SK-N-SH (cell line): Measurements from ENCODE around the gene SFT2D1. TPM values are rescaled to one million over a fixed set of nuclear protein-coding genes. Genes with fewer than 3 reads are reported as not detected.

ENCODE experiments used
- CTCF ChIA-PET: fragments of 300-600, 350-600 bp; formaldehyde crosslinking; extraction: SDS; loops from one replicate; lab custom pipeline; 2021; lab: Yijun Ruan, JAX
- POLR2A ChIA-PET: fragments of 350-600 bp; sonication (Branson Sonifier 250); formaldehyde crosslinking; extraction: SDS; loops from one replicate; lab custom pipeline; 2020; ENCODE audit warnings: antibody characterized with exemption, inconsistent platforms; lab: Yijun Ruan, JAX
- DNase-seq: peaks from one replicate; pipeline ENCODE4 v3.0.0; 2012
- H2AFZ ChIP-seq: fragments of 200-600 bp; sonication (generic); 2 replicates; pipeline ENCODE4 v1.8.1; 2016; ENCODE audit warnings: antibody characterized with exemption, mild to moderate bottlenecking, low read depth
- H3F3A ChIP-seq: fragments of 200-600 bp; sonication (generic); replicated peaks from 2 replicates; pipeline ENCODE3; 2016; ENCODE audit warnings: antibody characterized with exemption, mild to moderate bottlenecking; ENCODE audit not compliant: insufficient read depth
- H3K27ac ChIP-seq, 2 experiments: fragments of 200-500 bp in 1 of 2; fragments of 200-600 bp in 1 of 2; sonication (Bioruptor generic) in 1 of 2; sonication (generic), shearing (Covaris generic) in 1 of 2; 2 replicates each; pipeline versions ENCODE4 v1.5.1 to v1.6.1; 2014 to 2016; ENCODE audit warnings: low read depth in 2 of 2, inconsistent platforms in 1 of 2, low read length in 1 of 2, mild to moderate bottlenecking in 1 of 2, mixed read lengths in 1 of 2
- H3K27me3 ChIP-seq: fragments of 200-600 bp; sonication (generic), shearing (Covaris generic); 2 replicates; pipeline ENCODE4 v1.6.1; 2016; ENCODE audit warnings: mixed run types; ENCODE audit not compliant: insufficient read depth
- H3K36me3 ChIP-seq, 2 experiments: fragments of 200-500 bp in 1 of 2; fragments of 200-600 bp in 1 of 2; sonication (Bioruptor generic) in 1 of 2; sonication (generic) in 1 of 2; replicated peaks in 1 of 2; 2 replicates each; pipeline versions ENCODE3 to v1.5.1; 2014 to 2016; ENCODE audit warnings: low read length in 1 of 2, mild to moderate bottlenecking in 1 of 2; ENCODE audit not compliant: insufficient read depth in 2 of 2, control insufficient read depth in 1 of 2
- H3K4me1 ChIP-seq, 2 experiments: fragments of 200-500 bp in 1 of 2; fragments of 200-600 bp in 1 of 2; sonication (Bioruptor generic) in 1 of 2; sonication (generic), shearing (Covaris generic) in 1 of 2; 2 replicates each; pipeline versions ENCODE4 v1.5.1 to v1.6.1; 2014 to 2016; ENCODE audit warnings: low read depth in 1 of 2, low read length in 1 of 2, mixed run types in 1 of 2; ENCODE audit not compliant: insufficient read depth in 2 of 2, control insufficient read depth in 1 of 2
- H3K4me2 ChIP-seq: fragments of 200-600 bp; sonication (generic), shearing (Covaris generic); 2 replicates; pipeline ENCODE4 v1.6.1; 2017; ENCODE audit warnings: mixed run types
- H3K4me3 ChIP-seq, 2 experiments: fragments of 200-500 bp in 1 of 2; fragments of 200-600 bp in 1 of 2; sonication (Bioruptor generic) in 1 of 2; sonication (generic), shearing (Covaris generic) in 1 of 2; 2 replicates each; pipeline versions ENCODE4 v1.5.1 to v1.8.1; 2014 to 2016; ENCODE audit warnings: low read depth in 2 of 2, inconsistent platforms in 1 of 2, low read length in 1 of 2, mild to moderate bottlenecking in 1 of 2, mixed read lengths in 1 of 2, moderate library complexity in 1 of 2
- H3K79me2 ChIP-seq: fragments of 200-600 bp; sonication (generic); 2 replicates; pipeline ENCODE4 v1.8.1; 2017; ENCODE audit warnings: mild to moderate bottlenecking; ENCODE audit not compliant: insufficient read depth
- H3K9ac ChIP-seq: fragments of 200-600 bp; sonication (generic); 2 replicates; pipeline ENCODE4 v1.6.1; 2017; ENCODE audit warnings: mixed run types
- H3K9me2 ChIP-seq: fragments of 200-600 bp; sonication (generic); 2 replicates; pipeline ENCODE4 v1.6.1; 2017; ENCODE audit warnings: mixed run types
- H3K9me3 ChIP-seq: fragments of 200-600 bp; sonication (generic); 2 replicates; pipeline ENCODE4 v1.6.1; 2017; ENCODE audit warnings: mixed run types, mild to moderate bottlenecking, moderate library complexity
- H4K20me1 ChIP-seq: fragments of 200-600 bp; sonication (generic); 2 replicates; pipeline ENCODE4 v1.6.1; 2017; ENCODE audit warnings: mild to moderate bottlenecking, mixed run types; ENCODE audit not compliant: insufficient read depth
- CHD2 ChIP-seq: fragments of 150-350 bp; IDR thresholded peaks from 2 replicates; pipeline ENCODE4 v1.6.1; 2018; ENCODE audit warnings: low read length; ENCODE audit not compliant: partially characterized antibody
- ELF1 ChIP-seq: IDR thresholded peaks from 2 replicates; pipeline ENCODE4 v1.4.0; 2012
- EP300 ChIP-seq, 2 experiments: IDR thresholded peaks; 2 replicates each; pipeline versions ENCODE4 v1.4.0 to v1.6.1; 2012; ENCODE audit warnings: borderline replicate concordance in 1 of 2, low read depth in 1 of 2, low read length in 1 of 2
- EZH2phosphoT487 ChIP-seq: fragments of 200-600 bp; sonication (generic); IDR thresholded peaks from 2 replicates; pipeline ENCODE4 v1.6.1; 2017; ENCODE audit warnings: low read depth, mixed run types, mild to moderate bottlenecking, antibody characterized with exemption, moderate library complexity, borderline replicate concordance
- FOXJ3 ChIP-seq: sonication (generic); formaldehyde crosslinking; IDR thresholded peaks from 2 replicates; pipeline ENCODE4 v1.5.1; 2020; ENCODE audit warnings: mild to moderate bottlenecking, missing genetic modification reagents
- FOXM1 ChIP-seq: IDR thresholded peaks from 2 replicates; pipeline ENCODE4 v1.4.0; 2012; ENCODE audit warnings: low read depth, mild to moderate bottlenecking
- GABPA ChIP-seq: IDR thresholded peaks from 2 replicates; pipeline ENCODE4 v1.4.0; 2012; ENCODE audit warnings: low read depth, mild to moderate bottlenecking
- GATA2 ChIP-seq: sonication (generic); formaldehyde crosslinking; IDR thresholded peaks from 2 replicates; pipeline ENCODE4 v1.5.0; 2020; ENCODE audit warnings: mild to moderate bottlenecking, missing genetic modification reagents
- MAX ChIP-seq: IDR thresholded peaks from 2 replicates; pipeline ENCODE4 v1.4.0; 2012; ENCODE audit warnings: low read depth
- NFIC ChIP-seq: IDR thresholded peaks from 2 replicates; pipeline ENCODE4 v1.4.0; 2012; ENCODE audit warnings: borderline replicate concordance
- NRF1 ChIP-seq: IDR thresholded peaks from 2 replicates; pipeline ENCODE4 v1.6.1; 2012; ENCODE audit warnings: low read depth, mild to moderate bottlenecking, low read length
- RAD21 ChIP-seq: IDR thresholded peaks from 2 replicates; pipeline ENCODE4 v1.6.1; 2012; ENCODE audit warnings: mild to moderate bottlenecking, low read length
- RCOR1 ChIP-seq: fragments of 150-350 bp; IDR thresholded peaks from 2 replicates; pipeline ENCODE4 v1.6.1; 2017; ENCODE audit warnings: antibody characterized with exemption, low read length
- RFX5 ChIP-seq: IDR thresholded peaks from 2 replicates; pipeline ENCODE4 v1.6.1; 2012; ENCODE audit warnings: mild to moderate bottlenecking, improper control_type of control experiment, low read length
- TEAD4 ChIP-seq: IDR thresholded peaks from 2 replicates; pipeline ENCODE4 v1.4.0; 2012; ENCODE audit warnings: mild to moderate bottlenecking, borderline replicate concordance; ENCODE audit not compliant: insufficient read depth
- WGBS: methylation state at CpG from one replicate; pipeline ENCODE4 v1.1.6; 2017; ENCODE audit warnings: low lambda C conversion rate; 5-methylcytosine and 5-hydroxymethylcytosine counted together
- polyA plus RNA-seq, 3 experiments: library from polyadenylated mRNA; depleted of rRNA; stranded (reverse); fragments of >200 nt; gene quantifications; 2 replicates each; pipeline ENCODE4 v1.2.3, GENCODE V29; 2012
- TF ChIP-seq, protein P1 (sequence below): fragments of 150-350 bp; IDR thresholded peaks from 2 replicates; pipeline ENCODE4 v1.6.1; 2016; ENCODE audit warnings: mild to moderate bottlenecking, low read depth, low read length
- TF ChIP-seq, protein P2 (sequence below): fragments of 200-600 bp; sonication (generic); IDR thresholded peaks from 2 replicates; pipeline ENCODE4 v1.6.1; 2017; ENCODE audit warnings: antibody characterized with exemption, mild to moderate bottlenecking, moderate library complexity

SFT2D1 gene
- polyA plus RNA-seq, 1 of the 3 experiments (the other 2 are of a cell fraction), result 131 TPM

- Histone ChIP-seq H3K9ac (no peak overlapping the region), H3K9me3 (no peaks in the 10 kb centered on the region), H3K9me2 (no peaks in the 10 kb centered on the region), H4K20me1 (peaks cover 81% of the 10 kb centered on the region), H3K4me1 (peaks cover 0 to 12% of the 10 kb centered on the region in 2 experiments; a peak in 2 of 4 replicates), H2AFZ (no peak overlapping the region), H3F3A (no peaks in the 10 kb centered on the region), H3K36me3 (peaks cover 3 to 24% of the 10 kb centered on the region in 2 experiments), H3K27me3 (no peaks in the 10 kb centered on the region), H3K4me3 (no peak overlapping the region), H3K79me2 (peaks cover 99% of the 10 kb centered on the region), H3K4me2 (no peak overlapping the region), H3K27ac (no peak overlapping the region)
- no peak for DNase-seq
- 84% methylated on average over 11 of the region's 11 CpGs for WGBS
- TF ChIP-seq MAX (no peak), EP300 (IDR thresholded peaks at IDR 0.05; ENCODE audit: borderline replicate concordance in 1 of 2, low read depth in 1 of 2, low read length in 1 of 2) (no peak), FOXM1 (no peak), ELF1 (no peak), RCOR1 (no peak), NRF1 (no peak), GATA2 (CRISPR knock-in tag) (no peak), GABPA (no peak), EZH2phosphoT487 (no peak), TEAD4 (no peak), FOXJ3 (CRISPR knock-in tag) (no peak), CHD2 (no peak), RAD21 (no peak), RFX5 (no peak), NFIC (no peak)
- TF ChIP-seq, protein P1, sequence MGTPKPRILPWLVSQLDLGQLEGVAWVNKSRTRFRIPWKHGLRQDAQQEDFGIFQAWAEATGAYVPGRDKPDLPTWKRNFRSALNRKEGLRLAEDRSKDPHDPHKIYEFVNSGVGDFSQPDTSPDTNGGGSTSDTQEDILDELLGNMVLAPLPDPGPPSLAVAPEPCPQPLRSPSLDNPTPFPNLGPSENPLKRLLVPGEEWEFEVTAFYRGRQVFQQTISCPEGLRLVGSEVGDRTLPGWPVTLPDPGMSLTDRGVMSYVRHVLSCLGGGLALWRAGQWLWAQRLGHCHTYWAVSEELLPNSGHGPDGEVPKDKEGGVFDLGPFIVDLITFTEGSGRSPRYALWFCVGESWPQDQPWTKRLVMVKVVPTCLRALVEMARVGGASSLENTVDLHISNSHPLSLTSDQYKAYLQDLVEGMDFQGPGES, result no peak
- TF ChIP-seq, protein P2, sequence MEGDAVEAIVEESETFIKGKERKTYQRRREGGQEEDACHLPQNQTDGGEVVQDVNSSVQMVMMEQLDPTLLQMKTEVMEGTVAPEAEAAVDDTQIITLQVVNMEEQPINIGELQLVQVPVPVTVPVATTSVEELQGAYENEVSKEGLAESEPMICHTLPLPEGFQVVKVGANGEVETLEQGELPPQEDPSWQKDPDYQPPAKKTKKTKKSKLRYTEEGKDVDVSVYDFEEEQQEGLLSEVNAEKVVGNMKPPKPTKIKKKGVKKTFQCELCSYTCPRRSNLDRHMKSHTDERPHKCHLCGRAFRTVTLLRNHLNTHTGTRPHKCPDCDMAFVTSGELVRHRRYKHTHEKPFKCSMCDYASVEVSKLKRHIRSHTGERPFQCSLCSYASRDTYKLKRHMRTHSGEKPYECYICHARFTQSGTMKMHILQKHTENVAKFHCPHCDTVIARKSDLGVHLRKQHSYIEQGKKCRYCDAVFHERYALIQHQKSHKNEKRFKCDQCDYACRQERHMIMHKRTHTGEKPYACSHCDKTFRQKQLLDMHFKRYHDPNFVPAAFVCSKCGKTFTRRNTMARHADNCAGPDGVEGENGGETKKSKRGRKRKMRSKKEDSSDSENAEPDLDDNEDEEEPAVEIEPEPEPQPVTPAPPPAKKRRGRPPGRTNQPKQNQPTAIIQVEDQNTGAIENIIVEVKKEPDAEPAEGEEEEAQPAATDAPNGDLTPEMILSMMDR, result no peak
- ChIA-PET POLR2A (no interaction called here), CTCF (interaction anchor here (0.9 to 1.2 kb wide), 2 partner anchors 21 to 60 kb away, joined by 3 to 4 read pairs; no protein-coding TSS in a partner anchor)
Measured at GRCh38 chr6:166335378-166336302, 6.7 kb downstream of the SFT2D1 start.
